GDM1 (cell line): Measurements from ENCODE around the gene IMPACT.

Source experiments
- DNase-seq: peaks from one replicate; lab custom pipeline; 2025; lab: John Stamatoyannopoulos, UW

IMPACT gene

GRCh38 chr18:24479371-24479770, 52.9 kb downstream of the IMPACT start:
- DNase-seq = no peak

- no peak for DNase-seq
Observed at GRCh38 chr18:24482821-24483220, 56.4 kb downstream of the IMPACT start.

- no peak for DNase-seq
Observed at GRCh38 chr18:24485681-24486080, 59.2 kb downstream of the IMPACT start.

DNA sequence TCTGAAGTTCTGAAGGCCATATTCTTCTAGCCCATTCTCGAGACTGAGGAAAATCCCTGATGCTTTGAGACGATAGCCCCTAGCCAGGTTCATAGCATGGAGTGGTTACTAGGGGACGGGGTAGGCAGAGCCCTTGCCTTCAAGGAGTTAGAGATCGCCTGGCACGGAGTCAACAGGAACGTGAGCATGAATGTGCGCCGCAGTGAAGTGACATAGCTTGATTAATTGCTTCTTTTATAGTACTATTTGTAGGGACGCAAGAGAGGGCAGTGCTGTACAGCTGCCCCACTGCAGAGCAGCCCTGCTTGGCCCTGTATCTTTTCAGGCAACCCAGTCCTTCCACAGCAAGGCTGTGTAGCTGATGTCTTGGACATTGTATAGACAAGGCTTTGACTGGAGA, 60.2 kb downstream of the IMPACT start:
- DNase-seq = no peak

GRCh38 chr18:24488824-24489493, 62.5 kb downstream of the IMPACT start:
- DNase-seq = peak; percentile 18

DNA sequence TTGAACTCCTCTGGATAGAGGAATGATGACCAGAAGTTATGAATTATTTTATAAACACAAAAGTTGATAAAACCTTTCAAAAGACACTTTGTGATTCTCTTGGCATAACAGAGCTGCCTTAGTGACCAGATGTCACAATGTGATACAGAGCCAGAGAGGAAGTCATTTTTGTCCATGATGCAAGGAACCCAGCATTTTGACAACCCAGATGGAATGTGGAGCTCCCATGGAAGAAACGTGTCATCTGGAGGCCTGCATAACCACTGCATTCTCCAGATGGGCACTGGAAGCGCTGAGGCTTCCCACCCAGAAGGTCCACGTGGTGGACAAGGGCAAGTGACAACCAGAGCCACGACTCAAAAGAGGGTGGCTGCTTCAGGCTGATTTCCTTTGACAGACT, 64.1 kb downstream of the IMPACT start:
- no peak for DNase-seq

DNA sequence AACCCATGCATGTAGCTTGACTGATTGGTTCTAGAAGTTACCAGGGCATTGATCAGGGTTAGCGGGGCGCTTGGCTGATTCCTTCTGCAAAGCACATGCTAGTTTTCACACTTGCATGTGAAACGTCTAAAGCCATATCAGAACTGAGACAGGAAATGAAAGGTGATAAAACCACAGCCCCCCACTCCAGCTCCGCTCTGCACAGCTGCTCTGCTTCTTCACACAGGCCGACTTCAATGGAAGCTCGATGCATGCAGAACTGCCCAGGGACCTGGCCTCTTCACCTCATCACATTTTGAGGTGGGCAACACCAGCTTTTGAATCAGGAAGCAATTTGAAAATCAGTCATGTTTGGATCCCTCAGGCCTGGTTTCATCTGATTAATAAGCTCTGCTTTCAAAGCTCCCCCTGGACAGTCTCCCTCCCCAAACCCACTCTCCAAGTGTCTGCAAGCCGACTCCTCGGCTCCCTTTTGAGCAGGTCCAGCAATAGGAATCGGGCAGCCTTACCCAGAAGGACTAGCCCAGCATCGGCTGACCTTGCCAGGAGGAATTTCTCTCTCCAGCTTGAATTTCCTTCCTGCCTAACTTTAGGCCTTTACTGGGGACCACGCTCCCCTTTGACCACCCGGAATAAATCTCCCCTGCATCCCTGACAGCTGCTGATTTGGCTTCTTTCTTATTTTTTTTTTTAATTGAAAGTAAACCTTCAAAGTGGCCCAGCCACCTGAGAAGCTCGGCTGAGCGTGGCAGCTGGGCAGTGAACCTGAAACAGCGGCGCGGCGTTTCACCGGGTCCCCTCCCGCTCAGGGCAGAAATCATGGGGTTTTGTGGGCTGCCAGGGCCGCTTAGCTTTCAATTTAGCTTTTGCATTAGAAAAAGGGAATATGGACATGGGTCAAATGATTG, 65.7 kb downstream of the IMPACT start:
- DNase-seq = no peak

DNA sequence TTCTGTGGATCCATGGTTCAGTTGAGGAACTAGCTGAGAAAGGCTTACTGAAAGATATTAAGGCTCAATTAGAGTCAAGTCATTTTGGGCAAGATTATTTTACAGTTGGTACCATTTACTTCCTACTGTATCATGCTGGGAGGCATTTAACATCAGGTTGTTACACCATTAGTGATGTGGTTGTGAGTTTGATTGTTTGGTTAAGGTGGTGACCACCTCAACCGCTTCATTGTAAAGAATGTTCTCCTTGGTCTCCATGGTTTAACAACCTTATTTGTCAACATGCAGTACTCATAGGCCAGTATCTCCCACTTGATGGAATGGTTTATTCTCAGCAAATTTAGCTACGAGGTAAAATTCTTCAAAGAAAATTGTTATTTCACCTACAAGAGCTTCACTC, 68.1 kb downstream of the IMPACT start:
- DNase-seq = no peak

DNA sequence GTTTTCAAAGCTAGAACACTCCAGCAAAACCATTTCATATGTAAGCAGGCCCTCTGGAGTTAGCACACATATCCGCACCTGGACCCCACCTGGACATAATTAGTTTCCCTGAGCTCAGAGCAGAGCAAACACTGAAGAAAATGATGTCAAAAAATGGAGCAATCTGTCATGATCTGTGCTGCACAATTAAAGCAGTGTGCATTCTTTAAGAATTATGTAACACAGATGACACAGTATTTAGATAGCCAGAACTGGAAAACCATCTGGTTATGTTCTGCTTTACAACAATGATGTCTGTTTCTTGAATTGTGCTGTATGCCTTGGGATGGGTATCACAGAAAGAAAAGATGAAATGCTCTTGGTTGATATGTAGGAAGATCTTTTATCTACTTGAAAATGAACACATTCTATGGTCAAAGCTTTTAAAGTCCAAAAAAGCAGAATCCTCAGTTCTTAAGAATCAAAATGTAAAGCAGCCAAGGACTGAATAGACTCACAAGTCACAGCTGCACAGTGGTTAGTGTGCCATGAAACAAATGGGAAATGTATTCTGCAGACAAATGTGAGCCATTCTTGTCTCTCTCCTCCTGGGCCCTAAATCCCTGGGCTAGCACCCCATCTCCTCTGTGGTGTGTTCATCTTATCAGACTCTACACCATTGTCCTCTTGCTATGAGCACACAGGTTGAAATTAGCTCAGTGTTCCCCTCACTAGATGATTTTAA, 70.7 kb downstream of the IMPACT start:
- DNase-seq = no peak

DNA sequence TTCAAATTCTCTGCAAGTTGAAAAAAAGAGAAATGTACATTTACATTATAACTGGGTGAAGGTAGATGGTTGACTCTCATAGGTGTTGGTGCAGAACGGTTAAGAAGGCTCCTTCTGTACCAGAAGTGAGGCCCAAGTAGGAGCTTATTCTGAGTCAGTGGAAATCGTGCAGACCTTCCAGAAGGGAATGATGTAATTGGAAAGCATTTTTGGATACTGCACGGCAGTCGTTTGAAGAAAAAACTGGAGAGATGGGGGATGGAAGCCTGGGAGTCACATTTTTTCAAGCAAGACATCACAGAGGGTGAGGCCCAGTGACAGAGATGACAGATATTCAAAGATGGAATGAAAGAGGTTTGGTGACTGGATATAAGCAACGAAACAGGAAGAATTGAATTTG, 73.3 kb downstream of the IMPACT start:
- no peak for DNase-seq

DNA sequence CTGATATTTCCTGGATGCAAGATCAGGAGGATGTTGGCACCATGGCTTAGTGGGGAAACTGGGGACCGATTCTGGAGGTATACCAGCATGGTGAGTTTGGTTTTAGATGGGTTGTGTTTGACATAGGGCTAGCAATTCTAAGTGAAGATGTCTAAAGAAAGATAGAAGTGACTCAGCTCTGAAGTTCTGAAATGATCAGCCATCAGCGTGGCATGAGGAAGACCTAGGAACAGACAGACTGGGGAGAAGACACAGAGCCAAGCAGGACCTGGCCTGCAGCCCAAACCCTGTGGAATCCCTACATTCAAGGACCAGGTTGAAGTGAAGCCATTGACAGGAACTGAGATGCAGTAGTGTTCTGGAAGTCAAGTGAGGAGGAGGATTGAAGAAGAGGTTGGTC, 73.7 kb downstream of the IMPACT start:
- no peak for DNase-seq

GRCh38 chr18:24500766-24501165, 74.3 kb downstream of the IMPACT start:
- no peak for DNase-seq

DNA sequence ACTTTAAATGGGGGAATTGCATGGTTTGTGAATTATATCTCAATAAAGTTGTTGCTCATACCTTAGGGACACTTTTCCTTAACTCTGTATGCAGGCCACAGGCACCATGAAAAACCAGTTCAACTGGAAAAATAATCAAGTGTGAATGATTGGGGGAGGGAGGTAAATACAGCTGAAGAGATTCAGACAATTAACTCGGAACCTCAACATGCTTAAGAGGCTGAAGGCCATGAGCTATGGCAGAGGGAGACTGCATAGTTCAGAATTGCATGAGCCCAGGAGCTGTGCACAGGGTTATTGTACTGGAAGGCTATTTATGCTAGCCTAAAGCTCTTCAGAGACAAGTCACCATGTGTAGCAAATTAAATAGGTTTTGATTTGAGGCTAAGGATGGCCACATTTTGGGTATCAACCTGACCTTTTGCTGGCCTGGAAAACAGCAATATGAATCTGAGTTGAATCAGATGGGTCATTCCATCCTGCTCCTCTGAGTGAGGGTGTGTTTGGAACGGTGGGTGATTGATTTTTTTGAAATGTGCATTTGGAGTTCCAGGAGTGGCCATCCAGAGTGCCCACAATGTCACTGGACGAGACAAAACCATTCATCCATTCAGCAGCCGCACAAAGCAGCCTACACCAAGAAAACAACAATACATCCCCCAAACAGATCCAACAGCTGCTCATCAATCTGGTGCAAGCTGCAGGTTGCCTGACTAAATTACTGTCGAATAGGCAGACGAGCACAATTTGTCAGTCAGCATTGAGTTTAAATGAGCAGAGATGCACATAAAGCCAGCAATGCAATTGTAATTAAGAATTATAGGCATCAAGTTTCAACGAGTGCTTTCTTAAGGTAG, 76.4 kb downstream of the IMPACT start:
- DNase-seq = no peak
